Dedifferentiated amniotic fluid mesenchymal stem cell (primary cell): ENCODE measurements around the gene DNASE1L3.

Experiments used
- DNase-seq: peaks from one replicate; pipeline ENCODE4 v3.0.0-alpha.2; 2016; ENCODE audit errors: extremely low spot score

DNASE1L3 gene

DNA sequence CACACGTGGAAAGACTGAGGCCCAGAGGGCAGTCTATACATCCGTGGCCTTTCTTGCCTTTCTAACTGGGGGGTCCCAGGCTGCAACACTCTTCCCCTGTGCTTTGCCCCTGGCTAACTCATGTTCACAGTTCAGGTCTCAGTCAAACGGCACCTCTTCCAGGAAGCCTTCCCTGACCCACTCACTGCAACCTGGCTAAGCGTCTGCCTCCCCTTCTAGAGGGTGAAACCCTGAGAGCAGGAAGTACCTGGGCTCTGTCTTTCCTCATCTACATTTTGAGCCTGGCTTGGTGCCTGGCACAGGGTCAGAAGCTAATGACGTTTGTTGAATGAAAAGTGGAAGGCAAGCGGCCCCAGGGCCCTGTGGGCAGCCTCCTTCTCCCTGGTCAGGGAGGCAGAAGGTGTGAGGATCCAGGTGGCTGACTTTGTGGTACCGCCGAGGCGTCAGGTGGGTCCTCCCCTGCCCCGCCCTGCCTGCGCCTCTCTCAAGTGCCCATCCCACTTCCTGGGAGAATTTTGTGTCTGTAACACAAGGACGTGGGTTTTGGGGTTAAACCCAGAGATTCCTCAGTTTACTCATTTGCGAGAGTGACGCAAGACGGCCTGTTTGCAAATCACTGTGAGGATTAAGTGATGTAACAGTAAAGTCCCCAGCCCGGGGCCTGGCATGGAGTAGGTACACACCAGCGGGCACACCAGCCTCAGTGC lies 32.1 kb downstream of the DNASE1L3 start:
- DNase-seq: no peak

DNA sequence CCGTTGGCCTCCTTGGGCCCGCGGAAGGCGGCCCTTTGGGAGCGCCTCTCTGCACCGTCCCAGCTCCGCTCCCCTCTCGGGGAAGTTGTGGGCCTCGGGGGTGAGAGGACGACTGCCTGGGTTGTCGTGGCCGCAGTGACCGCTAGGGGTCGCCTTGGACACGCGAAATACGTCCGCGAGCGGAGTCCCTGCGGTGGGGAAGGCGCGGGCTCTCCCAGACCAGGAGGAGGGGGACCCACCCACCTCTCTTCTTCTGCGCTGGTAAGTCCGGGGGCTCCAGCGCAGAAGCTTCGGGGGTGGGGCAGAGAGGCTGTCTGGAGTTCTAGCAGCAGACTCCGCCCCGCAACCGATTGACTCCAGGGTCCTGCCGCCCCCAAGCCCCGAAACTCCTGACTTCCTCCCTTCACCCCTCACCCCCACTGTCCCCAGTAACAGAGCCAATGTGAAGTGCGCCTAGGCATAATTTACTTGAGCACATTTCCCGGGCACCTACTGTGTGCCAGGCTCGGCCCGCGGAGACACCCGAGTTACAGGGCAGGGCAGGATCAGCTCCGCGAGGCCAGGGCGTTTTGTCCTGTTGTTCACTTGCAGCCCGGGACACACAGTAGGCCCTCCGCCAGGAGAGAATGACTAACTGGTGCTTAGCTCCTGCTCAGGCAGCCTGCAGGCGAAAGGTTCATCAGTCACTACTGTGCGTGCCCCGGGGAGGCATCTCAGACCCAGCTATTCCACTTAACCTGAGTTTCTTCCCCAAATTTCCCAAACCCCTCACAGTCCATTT lies 32.8 kb downstream of the DNASE1L3 start:
- peak; percentile 77 for DNase-seq

DNA sequence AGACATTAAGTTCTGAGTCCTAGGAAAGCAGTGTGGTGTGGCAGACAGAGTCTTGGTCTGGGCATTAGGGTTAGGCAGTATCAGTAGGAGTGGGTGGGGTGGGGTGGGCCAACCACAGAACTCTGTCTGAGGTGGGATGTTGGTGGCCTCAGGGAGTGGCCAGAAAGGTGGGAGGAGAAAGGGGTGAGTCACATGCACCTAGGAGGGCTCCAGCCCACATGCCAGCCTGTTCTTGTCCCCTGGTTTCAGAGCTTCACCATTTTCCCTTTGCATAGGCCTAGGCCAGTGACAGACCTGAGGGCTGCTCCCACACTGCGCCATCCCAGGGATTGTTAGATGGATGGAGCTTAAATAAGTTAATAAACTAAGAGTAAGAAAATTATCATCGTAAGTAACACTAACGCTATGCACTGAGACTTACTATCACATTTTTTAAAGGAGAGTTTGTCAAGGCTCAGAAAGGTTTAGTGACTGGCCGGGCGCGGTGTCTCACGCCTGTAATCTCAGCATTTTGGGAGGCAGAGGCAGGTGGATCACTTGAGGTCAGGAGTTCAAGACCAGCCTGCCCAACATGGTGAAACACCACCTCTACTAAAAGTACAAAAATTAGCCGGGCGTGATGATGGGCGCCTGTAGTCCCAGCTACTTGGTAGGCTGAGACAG lies 33.8 kb downstream of the DNASE1L3 start:
- no peak for DNase-seq

DNA sequence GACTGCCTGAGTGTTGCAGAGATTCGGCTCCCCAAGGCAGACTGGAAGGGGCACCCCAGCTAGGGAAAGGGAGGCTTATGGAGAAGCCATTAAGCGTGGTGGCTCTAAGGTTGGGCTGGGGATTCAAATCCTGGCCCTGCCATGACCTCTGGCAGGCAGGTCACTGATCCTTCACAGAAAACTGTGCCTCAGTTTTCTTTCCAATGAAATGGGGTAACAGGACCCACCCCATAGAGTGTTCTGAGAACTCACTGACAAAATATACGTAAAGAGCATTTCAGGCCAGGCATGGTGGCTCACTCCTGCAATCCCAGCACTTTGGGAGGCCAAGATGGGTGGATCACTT lies 34.6 kb downstream of the DNASE1L3 start:
- DNase-seq: no peak

DNA sequence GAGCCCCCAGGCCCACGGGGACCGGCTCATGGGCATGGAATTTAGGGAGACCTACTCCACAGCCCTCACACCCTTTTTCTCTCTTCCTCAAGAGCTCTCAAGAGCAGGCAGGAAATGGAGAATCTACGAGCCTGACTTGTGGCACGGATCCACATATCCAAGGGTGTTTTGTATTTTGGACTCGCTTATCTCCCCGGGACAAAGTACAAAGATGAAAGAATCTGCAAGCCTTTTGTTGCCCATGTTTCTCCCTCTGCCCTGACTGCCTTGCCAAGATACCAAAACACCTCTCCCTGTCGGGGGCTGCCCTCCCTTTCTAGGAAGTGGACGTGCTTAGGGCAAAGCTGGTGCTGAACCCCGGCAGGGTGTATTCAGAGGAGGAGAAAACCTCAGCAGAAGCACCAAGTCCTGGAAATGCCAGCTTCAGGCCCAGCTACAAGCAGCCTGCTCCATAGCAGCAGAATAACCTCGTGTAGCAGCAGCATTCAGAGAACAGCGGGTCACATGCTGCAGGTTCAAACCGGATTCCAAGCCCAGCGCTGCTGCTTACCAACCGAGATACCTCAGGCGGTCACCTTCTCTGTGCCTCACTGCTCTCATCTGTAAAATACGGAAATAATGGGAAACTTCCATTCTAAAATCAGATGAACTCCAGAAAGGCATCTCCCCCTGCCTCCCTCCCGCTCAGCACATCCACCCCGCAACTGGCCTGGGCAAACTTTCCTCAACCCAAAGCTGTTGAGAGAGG lies 35.2 kb downstream of the DNASE1L3 start:
- no peak for DNase-seq

DNA sequence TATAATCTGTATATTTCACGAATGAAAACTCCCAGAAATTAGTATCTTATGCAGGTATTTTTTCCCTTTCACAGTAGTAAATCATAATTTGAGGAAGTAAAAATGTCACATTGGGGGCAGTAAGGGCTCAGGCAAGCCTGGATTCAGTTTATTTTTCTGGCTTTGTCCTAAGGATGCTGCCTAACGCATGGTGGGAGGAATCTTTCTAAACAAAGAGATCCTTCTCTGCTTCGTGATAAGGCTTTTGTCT lies 35.7 kb downstream of the DNASE1L3 start:
- no peak for DNase-seq

DNA sequence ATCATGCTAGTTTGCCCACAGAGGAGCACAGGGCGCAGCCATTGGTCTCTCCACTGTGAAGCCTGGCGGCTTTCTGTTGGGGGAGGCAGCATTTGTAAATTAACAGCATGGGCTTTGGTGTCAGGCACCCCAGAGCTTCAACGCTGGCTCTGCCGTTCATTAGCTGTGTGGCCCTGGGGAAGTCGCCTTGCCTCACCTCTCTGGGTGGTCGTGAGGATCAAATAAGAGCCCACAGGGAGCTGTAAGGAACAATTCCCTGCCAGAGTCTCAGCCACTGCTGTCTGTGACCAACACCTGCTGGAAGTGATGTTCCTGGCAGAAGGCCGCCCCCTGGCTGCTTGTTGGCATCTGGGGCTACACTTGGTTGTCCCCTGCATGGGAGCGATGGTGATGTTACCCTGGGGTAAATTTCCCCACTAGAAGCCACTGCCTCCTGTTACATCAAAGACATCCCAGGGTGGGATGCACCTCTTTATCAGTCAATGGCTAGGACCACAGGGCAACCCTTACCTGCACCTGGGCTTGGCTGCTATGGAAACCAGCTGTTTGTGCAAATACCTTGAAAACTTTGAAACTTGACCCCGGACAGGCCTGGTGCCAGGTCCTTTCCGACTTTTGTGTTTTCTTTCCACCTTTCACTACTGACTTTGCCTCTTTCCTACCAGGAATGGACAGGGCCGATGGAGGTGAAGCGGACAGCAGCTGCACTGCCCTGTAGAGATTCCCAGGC lies 36.9 kb downstream of the DNASE1L3 start:
- DNase-seq: no peak

DNA sequence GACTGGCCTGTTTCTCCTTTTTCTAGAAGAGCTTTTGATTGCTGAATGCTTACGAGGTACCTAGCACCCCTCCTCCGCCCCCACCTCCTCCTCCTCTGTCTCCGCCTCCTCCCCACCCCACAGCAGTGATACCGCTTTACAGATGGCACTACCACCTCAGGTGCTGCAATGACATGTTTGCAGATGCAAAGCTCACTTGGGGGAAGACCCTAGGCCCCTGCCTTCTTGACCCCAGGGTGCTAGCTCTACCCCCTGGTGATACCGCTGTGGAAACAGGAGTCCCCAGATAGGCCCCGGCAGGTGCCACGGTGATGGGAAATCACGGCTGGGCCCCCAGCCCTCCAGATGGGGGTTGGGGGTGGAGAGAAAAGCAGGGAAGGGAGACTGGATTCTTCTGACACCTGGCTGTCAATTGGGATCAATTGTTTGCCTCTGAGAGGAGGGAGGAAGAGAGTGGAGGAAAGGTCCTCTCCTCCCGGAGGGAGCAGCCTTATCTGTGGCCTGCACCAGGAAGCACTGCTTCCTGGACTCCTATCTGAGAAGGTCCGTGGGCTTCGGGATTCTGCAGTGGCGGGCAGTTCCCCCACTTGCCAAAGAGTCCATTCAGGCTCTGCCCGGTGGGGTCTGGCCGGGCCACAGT lies 37.6 kb downstream of the DNASE1L3 start:
- no peak for DNase-seq

DNA sequence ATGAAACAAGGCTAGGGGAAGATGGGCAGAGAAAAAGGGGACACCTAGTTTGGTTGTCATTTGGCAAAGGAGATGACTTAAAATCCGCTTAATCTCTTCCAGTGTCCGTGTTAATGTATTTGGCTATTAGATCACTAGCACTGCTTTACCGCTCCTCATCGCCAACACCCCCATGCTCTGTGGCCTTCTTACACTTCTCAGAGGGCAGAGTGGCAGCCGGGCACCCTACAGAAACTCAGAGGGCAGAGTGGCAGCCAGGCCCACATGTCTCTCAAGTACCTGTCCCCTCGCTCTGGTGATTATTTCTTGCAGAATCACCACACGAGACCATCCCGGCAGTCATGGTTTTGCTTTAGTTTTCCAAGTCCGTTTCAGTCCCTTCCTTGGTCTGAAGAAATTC lies 39.6 kb downstream of the DNASE1L3 start:
- DNase-seq: no peak

DNA sequence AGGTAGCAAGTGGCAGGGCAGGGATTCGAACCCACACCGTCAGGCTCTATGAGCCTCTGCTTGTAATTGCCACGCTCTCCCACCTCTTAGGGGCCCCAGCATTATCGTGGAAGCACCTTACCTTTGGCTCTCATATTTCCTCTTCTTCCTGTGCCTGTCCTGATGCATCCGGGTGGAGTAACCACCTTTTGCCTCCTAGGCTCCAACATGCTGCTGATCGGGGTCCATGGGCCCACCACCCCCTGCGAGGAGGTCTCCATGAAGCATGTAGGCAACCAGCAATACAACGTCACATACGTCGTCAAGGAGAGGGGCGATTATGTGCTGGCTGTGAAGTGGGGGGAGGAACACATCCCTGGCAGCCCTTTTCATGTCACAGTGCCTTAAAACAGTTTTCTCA lies 40.4 kb downstream of the DNASE1L3 start:
- no peak for DNase-seq

DNA sequence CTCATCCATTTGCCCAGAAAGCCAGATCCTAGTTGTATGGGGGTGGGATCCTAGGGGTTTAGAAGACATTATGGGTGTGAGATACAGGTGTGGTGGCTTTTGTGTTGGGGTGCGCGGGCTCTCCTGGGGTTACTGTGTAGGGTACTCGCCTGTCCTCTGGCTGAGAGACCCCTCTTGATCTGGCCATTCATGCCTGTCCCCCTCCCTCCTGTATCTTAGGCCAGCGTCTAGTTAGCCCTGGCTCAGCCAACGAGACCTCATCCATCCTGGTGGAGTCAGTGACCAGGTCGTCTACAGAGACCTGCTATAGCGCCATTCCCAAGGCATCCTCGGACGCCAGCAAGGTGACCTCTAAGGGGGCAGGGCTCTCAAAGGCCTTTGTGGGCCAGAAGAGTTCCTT lies 41.4 kb downstream of the DNASE1L3 start:
- DNase-seq: no peak

DNA sequence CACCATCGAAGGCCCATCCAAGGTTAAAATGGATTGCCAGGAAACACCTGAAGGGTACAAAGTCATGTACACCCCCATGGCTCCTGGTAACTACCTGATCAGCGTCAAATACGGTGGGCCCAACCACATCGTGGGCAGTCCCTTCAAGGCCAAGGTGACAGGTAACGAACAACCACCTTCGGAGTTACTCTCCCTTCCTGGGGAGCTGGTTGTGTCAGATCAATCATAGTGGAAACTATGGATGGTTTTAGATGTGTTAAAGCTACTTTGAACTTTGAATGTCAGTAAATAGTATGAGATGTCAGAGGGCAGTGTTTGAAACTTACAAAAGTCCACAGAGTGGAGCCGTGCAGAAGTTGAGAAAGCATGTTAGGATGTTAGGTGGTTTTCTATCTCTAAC lies 42.3 kb downstream of the DNASE1L3 start:
- no peak for DNase-seq

DNA sequence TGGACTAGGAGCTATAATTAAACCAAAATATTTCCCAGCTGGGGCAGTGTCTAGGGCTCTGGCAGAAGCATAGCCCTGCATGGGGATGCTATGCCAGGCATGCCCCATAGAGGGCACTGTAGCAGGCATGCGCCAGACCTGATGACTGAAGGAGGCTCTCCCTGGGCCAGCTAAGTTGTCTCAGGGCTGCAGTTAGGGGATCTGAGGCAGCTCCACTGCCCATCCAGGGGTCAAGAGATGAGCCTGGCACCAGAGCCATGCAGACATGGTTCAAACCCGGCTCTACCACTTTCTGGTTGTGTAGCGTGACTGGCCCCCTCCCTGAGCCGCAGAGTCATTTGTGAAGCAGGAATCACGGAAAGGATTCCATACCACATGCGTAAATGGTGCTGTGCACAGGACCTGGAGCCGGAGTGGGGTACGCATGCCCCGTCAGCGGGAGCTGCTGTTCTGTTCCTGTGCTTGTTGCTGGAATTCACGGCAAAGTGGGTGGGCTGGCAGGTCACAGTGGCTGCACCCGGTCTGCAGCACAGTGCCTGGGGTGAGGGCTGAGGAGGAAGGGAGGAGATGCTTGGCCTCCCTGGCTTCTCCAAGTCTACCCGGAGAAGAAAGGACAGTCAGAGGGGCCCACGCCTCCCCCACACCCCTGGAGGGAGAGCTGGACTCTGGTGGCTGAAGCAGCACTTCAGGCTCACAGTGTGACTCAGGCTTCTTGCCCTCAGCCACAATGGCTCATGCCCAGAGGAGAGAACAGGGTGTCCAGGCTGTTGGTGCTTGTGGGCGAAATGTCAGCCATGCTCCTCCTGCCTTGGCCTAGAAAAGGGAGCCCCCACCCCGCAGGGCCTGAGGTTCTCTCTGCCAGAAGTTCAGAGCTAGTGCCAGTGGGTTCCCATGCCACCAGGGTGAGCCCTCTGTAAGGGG lies 43.1 kb downstream of the DNASE1L3 start:
- DNase-seq: no peak

DNA sequence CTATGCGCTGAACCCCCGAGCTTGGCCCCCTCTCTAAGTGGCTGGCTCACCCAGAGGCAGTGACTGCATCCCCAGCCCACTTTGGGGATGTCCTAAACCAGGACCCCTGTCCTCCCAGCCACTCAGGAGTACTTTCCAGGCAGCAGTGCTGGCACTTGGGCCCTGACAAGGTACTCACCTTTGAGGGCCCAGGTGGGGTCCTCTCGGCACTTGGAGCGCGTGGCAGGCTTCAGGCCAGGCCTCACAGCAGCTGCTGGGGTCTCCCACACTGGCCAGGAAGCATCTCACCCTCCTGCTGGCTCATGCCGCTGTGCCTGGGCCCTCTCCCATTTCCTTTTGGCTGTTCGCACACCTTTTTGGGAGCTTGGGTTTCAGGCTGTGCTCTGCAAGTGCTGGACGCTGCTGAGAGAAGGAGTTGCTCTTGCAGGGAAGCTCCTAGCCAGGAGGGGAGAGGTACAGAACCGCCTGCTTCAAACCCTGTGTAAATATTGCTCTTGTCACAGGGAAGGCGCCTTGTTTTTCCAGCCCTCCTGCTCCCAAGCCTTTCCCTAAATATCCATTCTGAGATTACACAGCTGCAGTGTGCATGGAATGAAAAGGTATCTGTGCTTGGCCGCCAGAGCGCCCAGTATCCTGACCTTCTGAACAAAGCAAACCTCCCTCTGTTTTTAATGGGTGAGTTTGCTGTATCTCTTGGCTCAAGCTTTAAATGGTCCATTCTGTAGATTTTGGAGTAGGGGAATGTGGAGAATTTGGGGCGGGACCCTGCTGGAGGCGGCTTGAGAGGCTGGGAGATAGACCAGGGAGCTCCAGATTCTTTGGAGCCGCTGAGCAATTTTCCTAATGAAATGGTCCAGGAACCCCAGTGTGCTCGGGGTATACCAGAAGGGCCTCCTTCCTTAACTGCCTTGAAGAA lies 45.6 kb downstream of the DNASE1L3 start:
- no peak for DNase-seq

DNA sequence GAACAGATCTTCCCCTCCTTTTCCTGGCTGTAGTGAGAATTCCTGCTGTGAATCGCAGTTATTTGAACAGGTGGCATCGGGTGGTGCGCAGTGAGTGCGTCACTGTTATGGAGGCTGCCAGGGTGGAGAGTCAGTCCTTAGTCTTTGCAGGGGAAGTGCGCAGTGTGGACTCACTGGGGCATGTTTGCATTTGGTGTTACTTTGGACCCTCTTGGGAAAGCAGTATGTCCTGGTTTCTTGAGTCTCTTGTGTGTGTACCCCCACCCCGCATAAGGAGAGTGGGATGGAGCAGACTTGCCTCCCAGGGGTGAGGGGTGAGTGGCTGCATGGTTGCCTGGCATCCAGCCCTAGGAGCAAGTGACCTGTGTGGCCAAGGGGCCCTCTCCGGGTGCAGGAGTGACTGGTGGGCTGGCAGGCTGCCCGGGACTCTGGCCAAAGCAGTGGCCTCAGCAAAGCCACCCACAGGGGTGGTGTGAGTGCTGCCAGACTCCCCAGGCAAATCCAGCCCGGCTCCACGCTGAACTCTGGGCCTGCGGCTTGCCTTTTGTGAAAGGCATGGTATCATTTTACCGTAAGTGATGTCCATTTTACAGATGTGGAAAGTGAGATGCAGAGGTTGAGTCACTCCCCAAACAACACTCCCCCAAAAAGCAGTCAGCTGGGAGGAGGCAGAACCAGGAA lies 46.4 kb downstream of the DNASE1L3 start:
- DNase-seq: no peak

DNA sequence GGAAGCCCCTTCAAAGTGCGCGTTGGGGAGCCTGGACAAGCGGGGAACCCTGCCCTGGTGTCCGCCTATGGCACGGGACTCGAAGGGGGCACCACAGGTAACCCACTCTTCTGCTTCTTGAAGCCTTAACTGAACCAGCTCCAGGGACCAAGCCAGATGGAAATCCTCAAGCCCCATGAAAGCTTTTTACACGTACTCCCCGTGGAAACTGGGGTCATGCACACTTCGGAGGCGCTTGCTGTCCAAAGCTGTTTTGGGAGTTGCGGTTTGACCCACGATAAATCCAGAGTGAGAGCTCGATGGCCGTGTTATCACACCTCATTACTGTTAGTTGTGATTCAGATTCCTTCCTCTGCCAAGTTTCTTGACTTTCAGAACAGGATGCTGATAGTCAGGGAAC lies 47.5 kb downstream of the DNASE1L3 start:
- no peak for DNase-seq

DNA sequence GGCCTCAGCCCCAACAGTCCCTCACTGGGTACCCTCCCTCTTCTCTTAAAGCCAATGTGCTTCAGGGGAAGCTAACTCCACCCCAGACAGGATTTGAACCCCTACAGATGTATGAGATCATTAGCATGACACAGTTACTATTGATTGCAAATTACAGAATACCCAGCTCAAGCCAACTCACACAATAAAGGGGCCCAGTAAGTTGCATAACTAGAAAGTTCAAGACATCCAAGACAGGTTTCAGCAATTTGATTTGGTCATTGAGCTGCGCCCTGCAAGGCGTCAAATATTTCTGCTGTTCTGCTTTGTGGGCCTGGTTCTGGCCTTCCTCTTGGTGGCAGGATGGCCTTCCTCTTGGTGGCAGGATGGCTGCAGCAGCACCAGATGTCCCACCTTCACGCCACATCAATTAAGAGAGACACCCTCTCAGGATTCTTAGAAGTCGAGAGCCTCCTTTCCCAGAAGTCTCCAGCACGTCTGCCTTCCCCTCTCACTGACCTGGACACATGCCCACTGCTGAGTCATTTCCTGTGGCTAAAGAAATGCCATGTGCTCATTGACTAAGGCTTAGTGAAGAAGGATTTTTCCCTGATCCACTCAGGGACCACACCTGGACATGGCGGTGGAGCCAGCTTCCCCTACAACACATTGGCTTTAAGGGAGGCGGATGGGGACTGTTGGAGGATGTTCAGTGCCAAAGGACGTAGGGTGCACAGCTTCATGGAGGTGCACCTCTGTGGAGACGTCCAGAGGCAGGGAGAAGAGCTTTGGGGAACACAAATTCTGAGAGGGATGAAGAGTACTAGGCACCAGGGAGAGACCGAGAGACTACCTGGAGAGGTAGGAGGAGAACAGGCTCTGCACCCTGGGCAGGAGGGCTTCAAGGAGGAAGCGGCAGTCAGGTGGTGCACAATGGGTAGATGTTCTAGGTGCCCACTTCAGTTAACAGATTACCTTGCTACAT lies 49.1 kb downstream of the DNASE1L3 start:
- peak; percentile 45 for DNase-seq

DNA sequence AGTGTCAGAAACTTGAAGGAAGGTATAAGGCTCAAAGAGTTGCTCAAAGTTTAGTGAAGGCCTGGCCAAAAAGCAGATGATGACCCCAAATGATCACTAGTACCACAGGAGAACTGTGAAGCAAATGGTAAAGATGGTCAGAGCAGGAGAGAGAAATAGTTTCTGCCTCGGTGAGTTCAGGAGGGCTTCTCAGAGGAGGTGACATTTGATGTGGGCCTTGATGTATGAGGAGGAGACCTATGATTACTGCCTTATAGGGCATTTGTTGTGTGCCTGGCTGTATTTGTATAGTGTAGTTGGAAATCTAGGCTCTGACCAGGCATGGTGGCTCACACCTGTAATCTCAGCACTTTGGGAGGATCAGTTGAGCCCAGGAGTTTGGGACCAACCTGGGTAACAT lies 50.4 kb downstream of the DNASE1L3 start:
- DNase-seq: no peak
